Mammary epithelial cell (primary cell): ENCODE results near the gene CNTNAP2.

Experiments used
- CTCF ChIP-seq, 2 donors: IDR thresholded peaks in 1 of 2; conservative IDR thresholded peaks in 1 of 2; 2 replicates each; pipeline ENCODE4 v1.5.1; 2011 to 2012; ENCODE audit warnings: inconsistent platforms in 2 of 2, low read length in 2 of 2, mild to moderate bottlenecking in 2 of 2, control low read depth in 1 of 2, low read depth in 1 of 2; ENCODE audit not compliant: insufficient read depth in 1 of 2; ENCODE audit errors: extremely low read depth in 1 of 2
- EZH2 ChIP-seq: IDR thresholded peaks from 2 replicates; pipeline ENCODE4 v1.6.1; 2012; ENCODE audit warnings: low read length, inconsistent platforms, borderline replicate concordance

- TF ChIP-seq CTCF (conservative IDR thresholded peaks at IDR 0.05 in 1 of 2, IDR thresholded peaks at IDR 0.05 in 1 of 2; ENCODE audit: extremely low read depth in 1 of 2, insufficient read depth in 1 of 2, low read depth in 1 of 2, low read length in 2 of 2) (no peak), EZH2 (no peak)
Measured at GRCh38 chr7:148277042-148277660, 2160.6 kb downstream of the CNTNAP2 start.
